GM12875 (cell line): ENCODE measurements around the gene ZBTB8A.

ENCODE experiments used
- H3K4me3 ChIP-seq: one replicate; pipeline ENCODE4 v1.5.1; 2011; ENCODE audit warnings: low read depth, low read length, control low read depth
- TF ChIP-seq, protein P1 (sequence below): IDR thresholded peaks from 2 replicates; pipeline ENCODE4 v1.5.1; 2011; ENCODE audit warnings: low read depth, mild to moderate bottlenecking, control low read depth, inconsistent platforms, low read length, moderate library complexity, borderline replicate concordance; ENCODE audit not compliant: insufficient read depth

Gene ZBTB8A

DNA sequence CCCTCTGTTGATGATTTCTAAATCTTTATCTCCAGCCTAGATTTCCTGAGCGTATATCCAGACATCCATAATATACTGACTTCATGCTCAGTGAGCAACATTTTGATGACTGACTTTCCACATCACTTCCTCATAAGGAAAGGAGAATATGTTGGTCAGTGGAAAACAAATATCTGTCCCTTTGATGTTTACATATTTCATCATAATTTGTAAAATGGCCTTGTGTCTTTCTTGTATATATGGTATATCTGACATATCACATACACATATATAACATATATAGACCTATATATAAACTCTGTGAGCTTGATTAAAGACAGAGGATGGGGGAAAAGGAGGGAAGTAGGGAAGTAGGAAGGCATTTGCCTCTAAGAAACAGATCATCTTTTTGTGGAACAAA lies 18.6 kb downstream of the ZBTB8A start:
- TF ChIP-seq, protein P1, sequence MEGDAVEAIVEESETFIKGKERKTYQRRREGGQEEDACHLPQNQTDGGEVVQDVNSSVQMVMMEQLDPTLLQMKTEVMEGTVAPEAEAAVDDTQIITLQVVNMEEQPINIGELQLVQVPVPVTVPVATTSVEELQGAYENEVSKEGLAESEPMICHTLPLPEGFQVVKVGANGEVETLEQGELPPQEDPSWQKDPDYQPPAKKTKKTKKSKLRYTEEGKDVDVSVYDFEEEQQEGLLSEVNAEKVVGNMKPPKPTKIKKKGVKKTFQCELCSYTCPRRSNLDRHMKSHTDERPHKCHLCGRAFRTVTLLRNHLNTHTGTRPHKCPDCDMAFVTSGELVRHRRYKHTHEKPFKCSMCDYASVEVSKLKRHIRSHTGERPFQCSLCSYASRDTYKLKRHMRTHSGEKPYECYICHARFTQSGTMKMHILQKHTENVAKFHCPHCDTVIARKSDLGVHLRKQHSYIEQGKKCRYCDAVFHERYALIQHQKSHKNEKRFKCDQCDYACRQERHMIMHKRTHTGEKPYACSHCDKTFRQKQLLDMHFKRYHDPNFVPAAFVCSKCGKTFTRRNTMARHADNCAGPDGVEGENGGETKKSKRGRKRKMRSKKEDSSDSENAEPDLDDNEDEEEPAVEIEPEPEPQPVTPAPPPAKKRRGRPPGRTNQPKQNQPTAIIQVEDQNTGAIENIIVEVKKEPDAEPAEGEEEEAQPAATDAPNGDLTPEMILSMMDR = no peak
- no peak overlapping the region for H3K4me3 ChIP-seq

DNA sequence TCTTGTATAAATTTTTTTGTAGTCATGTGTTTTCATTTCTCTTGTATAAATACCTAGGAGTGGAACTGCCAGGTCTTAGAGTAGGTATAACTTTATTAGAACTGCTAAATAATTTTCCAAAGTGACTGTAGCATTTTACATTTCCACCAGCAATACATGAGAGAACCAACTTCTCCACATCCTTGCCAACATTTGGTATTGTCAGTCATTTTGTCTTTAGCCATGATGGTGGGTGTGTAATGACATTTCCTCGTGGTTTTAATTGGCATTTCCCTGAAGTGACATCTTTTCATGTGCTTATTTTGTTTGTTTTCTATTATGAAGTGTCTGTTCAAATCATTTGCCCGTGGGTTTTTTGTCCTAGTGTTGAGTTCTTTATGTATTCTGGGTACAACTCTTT lies 29.7 kb downstream of the ZBTB8A start:
- TF ChIP-seq, protein P1 = no peak
- H3K4me3 ChIP-seq = no peak overlapping the region

DNA sequence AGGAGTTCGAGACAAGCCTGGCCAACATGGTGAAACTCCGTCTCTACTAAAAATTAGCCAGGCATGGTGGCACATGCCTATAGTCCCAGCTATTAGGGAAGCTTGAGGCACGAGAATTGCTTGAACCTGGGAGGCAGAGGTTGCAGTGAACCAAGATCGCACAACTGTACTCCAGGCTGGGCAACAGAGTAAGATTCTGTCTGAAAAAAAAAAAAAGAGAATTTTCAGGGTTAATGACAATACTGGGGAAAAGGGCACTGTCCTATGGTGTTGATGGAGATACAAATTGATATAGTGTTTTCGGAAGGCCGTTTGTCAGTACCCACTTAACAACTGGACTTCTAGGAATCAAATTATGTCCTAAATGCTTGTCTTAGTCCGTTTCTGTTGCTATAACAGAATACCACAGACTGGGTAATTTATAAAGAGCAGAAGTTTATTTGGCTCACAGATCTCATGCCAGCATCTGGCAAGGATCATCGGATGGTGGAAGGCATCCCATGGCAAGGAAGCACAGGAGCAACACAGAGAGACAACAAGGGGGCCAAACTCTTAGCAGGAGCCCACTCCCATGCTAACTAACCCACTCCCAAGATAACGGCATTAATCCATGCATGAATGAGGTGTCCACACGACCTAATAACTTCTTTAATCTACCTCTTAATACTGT lies 41.3 kb downstream of the ZBTB8A start:
- no peak overlapping the region for H3K4me3 ChIP-seq
- TF ChIP-seq, protein P1 = no peak

DNA sequence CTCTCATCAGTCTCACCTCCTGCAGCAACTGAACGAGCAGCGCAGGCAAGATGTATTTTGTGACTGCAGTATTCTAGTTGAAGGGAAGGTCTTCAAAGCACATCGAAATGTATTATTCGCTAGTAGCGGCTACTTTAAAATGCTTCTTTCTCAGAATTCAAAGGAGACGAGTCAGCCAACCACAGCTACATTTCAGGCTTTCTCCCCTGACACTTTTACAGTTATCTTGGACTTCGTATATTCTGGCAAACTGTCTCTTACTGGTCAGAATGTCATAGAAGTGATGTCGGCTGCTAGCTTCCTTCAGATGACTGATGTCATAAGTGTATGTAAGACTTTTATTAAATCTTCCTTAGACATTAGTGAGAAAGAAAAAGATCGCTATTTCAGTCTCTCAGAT lies 53.7 kb downstream of the ZBTB8A start:
- TF ChIP-seq, protein P1 = no peak
- H3K4me3 ChIP-seq = no peak overlapping the region

DNA sequence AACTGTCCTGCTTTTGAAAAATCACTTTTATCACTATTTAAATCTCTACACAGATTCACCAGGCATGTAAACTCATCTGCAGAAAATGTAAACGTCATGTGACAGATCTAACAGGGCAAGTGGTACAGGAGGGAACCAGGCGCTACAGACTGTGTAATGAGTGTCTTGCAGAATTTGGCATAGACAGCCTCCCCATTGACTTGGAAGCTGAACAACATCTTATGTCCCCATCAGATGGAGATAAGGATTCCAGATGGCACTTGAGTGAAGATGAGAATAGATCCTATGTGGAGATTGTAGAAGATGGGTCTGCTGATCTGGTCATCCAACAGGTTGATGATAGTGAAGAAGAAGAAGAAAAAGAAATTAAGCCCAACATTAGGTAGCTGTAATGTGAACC lies 60.8 kb downstream of the ZBTB8A start:
- H3K4me3 ChIP-seq = no peak overlapping the region
- TF ChIP-seq, protein P1 = no peak

DNA sequence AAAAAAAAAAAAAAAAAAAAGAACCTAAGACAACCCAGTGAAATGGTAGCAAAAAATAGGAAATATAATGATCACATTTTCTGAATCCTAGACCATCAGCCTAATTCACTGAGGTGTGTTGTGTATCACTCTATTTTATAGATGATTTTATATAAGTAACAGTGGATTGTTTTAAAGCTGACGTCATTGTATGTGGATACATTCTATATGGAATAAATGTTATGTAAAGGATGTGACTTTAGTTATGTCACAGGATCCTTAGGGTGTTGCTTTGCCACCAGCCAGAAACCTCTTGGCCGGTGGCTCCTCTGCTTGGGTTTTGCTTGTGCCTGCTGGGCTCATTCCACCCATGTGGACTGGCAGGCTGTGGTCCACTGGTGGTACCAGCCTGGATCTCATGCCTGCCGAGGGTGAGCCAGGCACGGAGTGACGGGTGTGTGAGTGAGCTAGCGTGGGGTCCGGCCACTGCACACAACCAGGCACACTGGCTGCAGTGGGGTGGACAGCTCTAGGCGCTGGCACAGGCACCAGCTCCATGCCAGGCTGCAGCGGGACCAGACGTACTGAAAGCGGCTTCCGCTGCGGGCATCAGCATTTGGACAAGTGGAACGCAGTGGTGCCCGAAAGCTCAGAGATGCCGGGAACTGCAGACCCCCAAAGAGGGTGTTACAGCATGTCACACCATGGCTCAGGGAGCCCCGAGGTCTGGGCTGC lies 66.6 kb downstream of the ZBTB8A start:
- TF ChIP-seq, protein P1 = no peak
- no peak overlapping the region for H3K4me3 ChIP-seq
